Neural cell (in vitro differentiated cells): Measurements from ENCODE around the gene SLC38A9. TPM values are rescaled to one million over a fixed set of nuclear protein-coding genes. Genes with fewer than 3 reads are reported as not detected.

ENCODE experiments used
- H2AFZ ChIP-seq: fragments of 200-600, 300-800 bp; sonication (generic), shearing (Covaris generic); 2 replicates; pipeline ENCODE4 v1.6.0; 2014; ENCODE audit warnings: low read depth, mild to moderate bottlenecking, antibody characterized with exemption, low read length, moderate library complexity
- H3F3A ChIP-seq: fragments of 200-600 bp; shearing (Covaris generic); 2 replicates; pipeline ENCODE4 v1.6.1; 2016; ENCODE audit warnings: mild to moderate bottlenecking, moderate library complexity, mixed read lengths, antibody characterized with exemption, low read length; ENCODE audit not compliant: insufficient read depth, poor library complexity, severe bottlenecking
- H3K27ac ChIP-seq: fragments of 200-600, 300-800 bp; sonication (generic), shearing (Covaris generic); 2 replicates; pipeline ENCODE4 v1.5.1; 2014; ENCODE audit warnings: mild to moderate bottlenecking, low read length, moderate library complexity
- H3K27me3 ChIP-seq: fragments of 300-800, 200-600 bp; sonication (generic), shearing (Covaris generic); 2 replicates; pipeline ENCODE4 v1.6.0; 2014; ENCODE audit warnings: mild to moderate bottlenecking, low read depth, low read length, moderate library complexity; ENCODE audit not compliant: insufficient read depth
- H3K36me3 ChIP-seq: fragments of 300-800, 200-600 bp; sonication (generic), shearing (Covaris generic); 2 replicates; pipeline ENCODE4 v1.5.1; 2014; ENCODE audit warnings: mild to moderate bottlenecking, antibody characterized with exemption, low read length, moderate library complexity; ENCODE audit not compliant: insufficient read depth
- H3K4me2 ChIP-seq: fragments of 300-800, 200-600 bp; sonication (generic), shearing (Covaris generic); 2 replicates; pipeline ENCODE4 v1.6.0; 2014; ENCODE audit warnings: mild to moderate bottlenecking, low read length
- H3K4me3 ChIP-seq: fragments of 300-800, 200-600 bp; sonication (generic), shearing (Covaris generic); 2 replicates; pipeline ENCODE4 v1.5.1; 2014; ENCODE audit warnings: mild to moderate bottlenecking, low read length, moderate library complexity
- H3K79me2 ChIP-seq: fragments of 200-600 bp; shearing (Covaris generic); replicated peaks from 2 replicates; pipeline ENCODE4 v1.6.0; 2014; ENCODE audit warnings: mild to moderate bottlenecking, low read length, moderate library complexity; ENCODE audit not compliant: insufficient read depth
- H3K9ac ChIP-seq: fragments of 300-800, 200-600 bp; sonication (generic), shearing (Covaris generic); 2 replicates; pipeline ENCODE4 v1.6.1; 2016; ENCODE audit warnings: mild to moderate bottlenecking, low read length, mixed read lengths
- H3K9me2 ChIP-seq: fragments of 200-600 bp; shearing (Covaris generic); 2 replicates; pipeline ENCODE4 v1.6.1; 2016; ENCODE audit warnings: mild to moderate bottlenecking, low read length, mixed read lengths; ENCODE audit not compliant: insufficient read depth
- H3K9me3 ChIP-seq: fragments of 200-600, 300-800 bp; sonication (generic), shearing (Covaris generic); 2 replicates; pipeline ENCODE4 v1.6.1; 2016; ENCODE audit warnings: mild to moderate bottlenecking, mixed run types, low read length, moderate library complexity, mixed read lengths
- H4K20me1 ChIP-seq: fragments of 200-600 bp; shearing (Covaris generic); 2 replicates; pipeline ENCODE4 v1.6.1; 2016; ENCODE audit warnings: mild to moderate bottlenecking, mixed run types; ENCODE audit not compliant: insufficient read depth
- CTCF ChIP-seq: fragments of 450-650 bp; IDR thresholded peaks from 2 replicates; pipeline ENCODE4 v1.5.1; 2014; ENCODE audit warnings: antibody characterized with exemption, mild to moderate bottlenecking, moderate library complexity; ENCODE audit not compliant: poor library complexity, severe bottlenecking
- EP300 ChIP-seq: fragments of 450-650 bp; conservative IDR thresholded peaks from 2 replicates; pipeline ENCODE4 v1.6.1; 2014; ENCODE audit warnings: antibody characterized with exemption, mild to moderate bottlenecking, moderate library complexity; ENCODE audit not compliant: poor library complexity, severe bottlenecking
- EZH2 ChIP-seq: fragments of 200-600, 300-800 bp; shearing (Covaris generic), sonication (generic); IDR thresholded peaks from 2 replicates; pipeline ENCODE4 v1.6.1; 2014; ENCODE audit warnings: antibody characterized with exemption, low read length, borderline replicate concordance, mild to moderate bottlenecking; ENCODE audit not compliant: insufficient read depth, poor library complexity, severe bottlenecking
- MXI1 ChIP-seq: fragments of 450-650 bp; conservative IDR thresholded peaks from 2 replicates; pipeline ENCODE4 v1.6.1; 2014; ENCODE audit warnings: antibody characterized with exemption, mild to moderate bottlenecking; ENCODE audit not compliant: poor library complexity, severe bottlenecking
- POLR2AphosphoS5 ChIP-seq: IDR thresholded peaks from 2 replicates; pipeline ENCODE4 v1.6.1; 2012
- RAD21 ChIP-seq: fragments of 450-650 bp; conservative IDR thresholded peaks from 2 replicates; pipeline ENCODE4 v1.6.1; 2014; ENCODE audit warnings: antibody characterized with exemption, mild to moderate bottlenecking, moderate library complexity
- REST ChIP-seq: IDR thresholded peaks from 2 replicates; pipeline ENCODE4 v1.6.1; 2012; ENCODE audit warnings: borderline replicate concordance
- SMC3 ChIP-seq: fragments of 450-650 bp; conservative IDR thresholded peaks from 2 replicates; pipeline ENCODE4 v1.6.1; 2014; ENCODE audit warnings: antibody characterized with exemption, mild to moderate bottlenecking, moderate library complexity; ENCODE audit not compliant: poor library complexity
- TAF1 ChIP-seq: IDR thresholded peaks from 2 replicates; pipeline ENCODE4 v1.6.1; 2012; ENCODE audit warnings: low read depth
- polyA plus RNA-seq: library from polyadenylated mRNA; depleted of rRNA; stranded (reverse); fragments of >200 nt; gene quantifications from 2 replicates; pipeline ENCODE4 v1.2.3, GENCODE V29; 2014

The SLC38A9 gene
- polyA plus RNA-seq, 1 donor from 2014 or later: 44.5 TPM

- no peaks in the 10 kb centered on the region for H3K9me2 ChIP-seq
- TF ChIP-seq CTCF (no peak), MXI1 (no peak), EP300 (no peak), RAD21 (no peak), SMC3 (no peak), REST (no peak), POLR2AphosphoS5 (no peak), TAF1 (no peak), EZH2 (no peak)
- no peak overlapping the region for H3K4me3 ChIP-seq
- no peaks in the 10 kb centered on the region for H3K9me3 ChIP-seq
- H3K79me2 ChIP-seq: no peaks in the 10 kb centered on the region
- H3K27ac ChIP-seq: no peak overlapping the region
- H3K9ac ChIP-seq: no peak overlapping the region
- H3K4me2 ChIP-seq: no peak overlapping the region
- H4K20me1 ChIP-seq: no peaks in the 10 kb centered on the region
- H3K36me3 ChIP-seq: peaks cover 3% of the 10 kb centered on the region
- H2AFZ ChIP-seq: no peak overlapping the region
- no peaks in the 10 kb centered on the region for H3K27me3 ChIP-seq
- H3F3A ChIP-seq: no peaks in the 10 kb centered on the region
Observed at GRCh38 chr5:55625913-55626312, 86.2 kb downstream of the SLC38A9 start.

GRCh38 chr5:55625589-55625909 lies 86.6 kb downstream of the SLC38A9 start:
- Histone ChIP-seq H3K4me2 (no peak overlapping the region), H3K79me2 (no peaks in the 10 kb centered on the region), H3F3A (no peaks in the 10 kb centered on the region), H3K4me3 (no peak overlapping the region), H3K9me3 (no peaks in the 10 kb centered on the region), H3K27me3 (no peaks in the 10 kb centered on the region), H3K9ac (no peak overlapping the region), H3K9me2 (no peaks in the 10 kb centered on the region), H3K36me3 (peaks cover 3% of the 10 kb centered on the region), H4K20me1 (no peaks in the 10 kb centered on the region), H3K27ac (no peak overlapping the region), H2AFZ (no peak overlapping the region)
- TF ChIP-seq POLR2AphosphoS5: no peak
- TF ChIP-seq SMC3: no peak
- no peak for TF ChIP-seq REST
- TF ChIP-seq EP300: no peak
- TF ChIP-seq RAD21: no peak
- no peak for TF ChIP-seq EZH2
- TF ChIP-seq CTCF: no peak
